Body of pancreas (tissue), 4 donors: Measurements from ENCODE around the gene DNAH10.

Experiments used
- CTCF ChIP-seq, 7 experiments: fragments of 450-650 bp in 4 of 7; fragments of 200-600 bp in 3 of 7; sonication (generic) in 3 of 7; IDR thresholded peaks; one replicate each; pipeline ENCODE4 v1.5.1; 2016 to 2019; ENCODE audit warnings: antibody characterized with exemption in 7 of 7
- POLR2A ChIP-seq, 3 donors: fragments of 450-650 bp; IDR thresholded peaks; one replicate each; pipeline ENCODE4 v1.6.1; 2016; ENCODE audit warnings: antibody characterized with exemption in 3 of 3, mild to moderate bottlenecking in 2 of 3

- no peak for TF ChIP-seq CTCF (IDR thresholded peaks at IDR 0.05)
- TF ChIP-seq POLR2A (IDR thresholded peaks at IDR 0.05): no peak
Observed at GRCh38 chr12:123894823-123895345, 132.8 kb downstream of the DNAH10 start.
